Measurements from ENCODE around the gene ADGRL1.

Gene ADGRL1

GRCh38 chr19:14218620-14219330 is 12.8 kb upstream of the ADGRL1 start:
- TF ChIP-seq POLR2AphosphoS5 (IDR thresholded peaks at IDR 0.05; ENCODE audit: low read depth, low read length) (no peak), REST (IDR thresholded peaks at IDR 0.05; ENCODE audit: insufficient read depth in 1 of 2, low read depth in 2 of 2, low read length in 2 of 2) (no peak), FOXP2 (optimal IDR thresholded peaks at IDR 0.05; ENCODE audit: borderline replicate concordance, extremely low read depth, extremely low read length, insufficient read depth) (no peak), TAF1 (IDR thresholded peaks at IDR 0.05; ENCODE audit: borderline replicate concordance, insufficient read depth, low read length) (no peak), SIN3A (IDR thresholded peaks at IDR 0.05; ENCODE audit: borderline replicate concordance, insufficient read depth, low read length) (no peak)

GRCh38 chr19:14214580-14214979 is 8.6 kb upstream of the ADGRL1 start:
- no peak for TF ChIP-seq TAF1 (IDR thresholded peaks at IDR 0.05; ENCODE audit: borderline replicate concordance, insufficient read depth, low read length)
- TF ChIP-seq SIN3A (IDR thresholded peaks at IDR 0.05; ENCODE audit: borderline replicate concordance, insufficient read depth, low read length) = no peak
- TF ChIP-seq REST (IDR thresholded peaks at IDR 0.05; ENCODE audit: insufficient read depth in 1 of 2, low read depth in 2 of 2, low read length in 2 of 2) = no peak
- no peak for TF ChIP-seq POLR2AphosphoS5 (IDR thresholded peaks at IDR 0.05; ENCODE audit: low read depth, low read length)
- TF ChIP-seq FOXP2 (optimal IDR thresholded peaks at IDR 0.05; ENCODE audit: borderline replicate concordance, extremely low read depth, extremely low read length, insufficient read depth) = no peak

GRCh38 chr19:14206737-14207726 is 1.1 kb upstream of the ADGRL1 start:
- peak; percentile 50; the same call in 1 of the 2 replicates for TF ChIP-seq TAF1 (IDR thresholded peaks at IDR 0.05; ENCODE audit: borderline replicate concordance, insufficient read depth, low read length)

- no peak for TF ChIP-seq FOXP2 (optimal IDR thresholded peaks at IDR 0.05; ENCODE audit: borderline replicate concordance, extremely low read depth, extremely low read length, insufficient read depth)
- no peak for TF ChIP-seq TAF1 (IDR thresholded peaks at IDR 0.05; ENCODE audit: borderline replicate concordance, insufficient read depth, low read length)
- TF ChIP-seq SIN3A (IDR thresholded peaks at IDR 0.05; ENCODE audit: borderline replicate concordance, insufficient read depth, low read length) = no peak
- TF ChIP-seq REST (IDR thresholded peaks at IDR 0.05; ENCODE audit: insufficient read depth in 1 of 2, low read depth in 2 of 2, low read length in 2 of 2) = no peak
- no peak for TF ChIP-seq POLR2AphosphoS5 (IDR thresholded peaks at IDR 0.05; ENCODE audit: low read depth, low read length)
Observed at GRCh38 chr19:14203177-14203576, 2.8 kb downstream of the ADGRL1 start.

- TF ChIP-seq REST (IDR thresholded peaks at IDR 0.05; ENCODE audit: insufficient read depth in 1 of 2, low read depth in 2 of 2, low read length in 2 of 2) (no peak), POLR2AphosphoS5 (IDR thresholded peaks at IDR 0.05; ENCODE audit: low read depth, low read length) (no peak), TAF1 (IDR thresholded peaks at IDR 0.05; ENCODE audit: borderline replicate concordance, insufficient read depth, low read length) (no peak), FOXP2 (optimal IDR thresholded peaks at IDR 0.05; ENCODE audit: borderline replicate concordance, extremely low read depth, extremely low read length, insufficient read depth) (no peak), SIN3A (IDR thresholded peaks at IDR 0.05; ENCODE audit: borderline replicate concordance, insufficient read depth, low read length) (no peak)
Observed at GRCh38 chr19:14198384-14199376, 7.3 kb downstream of the ADGRL1 start.

Measured in PFSK-1 (cell line).